Fibroblast of skin of right quadriceps (primary cell): Measurements from ENCODE around the gene SNX11.

Experiments
- DNase-seq: peaks from one replicate; pipeline ENCODE4 v3.0.0-alpha.2; 2013

SNX11 gene

GRCh38 chr17:48137656-48138055 lies 30.1 kb downstream of the SNX11 start:
- no peak for DNase-seq

GRCh38 chr17:48139944-48140343 lies 32.4 kb downstream of the SNX11 start:
- no peak for DNase-seq

- DNase-seq, result no peak
Observed at GRCh38 chr17:48143629-48144028, 36.1 kb downstream of the SNX11 start.

GRCh38 chr17:48144231-48144630 lies 36.7 kb downstream of the SNX11 start:
- no peak for DNase-seq

- DNase-seq, result no peak
Observed at GRCh38 chr17:48144976-48145798, 37.6 kb downstream of the SNX11 start.

GRCh38 chr17:48148029-48148770 lies 40.6 kb downstream of the SNX11 start:
- DNase-seq, result no peak

- DNase-seq, result peak; percentile 38
Observed at GRCh38 chr17:48148854-48149786, 41.6 kb downstream of the SNX11 start.

GRCh38 chr17:48149787-48150463 lies 42.4 kb downstream of the SNX11 start:
- no peak for DNase-seq

- DNase-seq, result no peak
Observed at GRCh38 chr17:48150597-48151001, 43.0 kb downstream of the SNX11 start.

GRCh38 chr17:48151220-48151619 lies 43.7 kb downstream of the SNX11 start:
- no peak for DNase-seq

GRCh38 chr17:48152289-48152688 lies 44.7 kb downstream of the SNX11 start:
- DNase-seq, result no peak

- DNase-seq, result peak; percentile 35
Observed at GRCh38 chr17:48153691-48154358, 46.3 kb downstream of the SNX11 start.

- no peak for DNase-seq
Observed at GRCh38 chr17:48155889-48156611, 48.5 kb downstream of the SNX11 start.

- DNase-seq, result no peak
Observed at GRCh38 chr17:48159232-48159631, 51.7 kb downstream of the SNX11 start.

- no peak for DNase-seq
Observed at GRCh38 chr17:48160177-48161081, 52.9 kb downstream of the SNX11 start.

- no peak for DNase-seq
Observed at GRCh38 chr17:48161127-48161905, 53.8 kb downstream of the SNX11 start.

GRCh38 chr17:48162306-48162934 lies 54.9 kb downstream of the SNX11 start:
- no peak for DNase-seq

- DNase-seq, result peak; percentile 10
Observed at GRCh38 chr17:48162946-48163506, 55.5 kb downstream of the SNX11 start.
